Measurements from ENCODE around the gene MINDY4.

Gene MINDY4

GRCh38 chr7:30736291-30736690 lies 34.9 kb upstream of the MINDY4 start:
- no peak overlapping the region for H2AFZ ChIP-seq (ENCODE audit: low read depth)
- H3K4me1 ChIP-seq (ENCODE audit: low read depth, poor library complexity, severe bottlenecking): no peaks in the 10 kb centered on the region
- H3K4me3 ChIP-seq (IDR thresholded peaks at IDR 0.05; ENCODE audit: insufficient read depth, low read depth, low read length): no peak overlapping the region
- TF ChIP-seq, protein P1, sequence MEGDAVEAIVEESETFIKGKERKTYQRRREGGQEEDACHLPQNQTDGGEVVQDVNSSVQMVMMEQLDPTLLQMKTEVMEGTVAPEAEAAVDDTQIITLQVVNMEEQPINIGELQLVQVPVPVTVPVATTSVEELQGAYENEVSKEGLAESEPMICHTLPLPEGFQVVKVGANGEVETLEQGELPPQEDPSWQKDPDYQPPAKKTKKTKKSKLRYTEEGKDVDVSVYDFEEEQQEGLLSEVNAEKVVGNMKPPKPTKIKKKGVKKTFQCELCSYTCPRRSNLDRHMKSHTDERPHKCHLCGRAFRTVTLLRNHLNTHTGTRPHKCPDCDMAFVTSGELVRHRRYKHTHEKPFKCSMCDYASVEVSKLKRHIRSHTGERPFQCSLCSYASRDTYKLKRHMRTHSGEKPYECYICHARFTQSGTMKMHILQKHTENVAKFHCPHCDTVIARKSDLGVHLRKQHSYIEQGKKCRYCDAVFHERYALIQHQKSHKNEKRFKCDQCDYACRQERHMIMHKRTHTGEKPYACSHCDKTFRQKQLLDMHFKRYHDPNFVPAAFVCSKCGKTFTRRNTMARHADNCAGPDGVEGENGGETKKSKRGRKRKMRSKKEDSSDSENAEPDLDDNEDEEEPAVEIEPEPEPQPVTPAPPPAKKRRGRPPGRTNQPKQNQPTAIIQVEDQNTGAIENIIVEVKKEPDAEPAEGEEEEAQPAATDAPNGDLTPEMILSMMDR (conservative IDR thresholded peaks at IDR 0.05; ENCODE audit: low read depth, low read length): no peak
- H3K9ac ChIP-seq: no peak overlapping the region
- no peaks in the 10 kb centered on the region for H3K36me3 ChIP-seq (ENCODE audit: insufficient read depth)
- H3K4me2 ChIP-seq: no peak overlapping the region
- H4K20me1 ChIP-seq (ENCODE audit: insufficient read depth): no peaks in the 10 kb centered on the region
- no peaks in the 10 kb centered on the region for H3K27me3 ChIP-seq (ENCODE audit: insufficient read depth, low read depth)
- no peaks in the 10 kb centered on the region for H3K79me2 ChIP-seq (ENCODE audit: insufficient read depth, low read depth)
- no peak overlapping the region for H3K27ac ChIP-seq

DNA sequence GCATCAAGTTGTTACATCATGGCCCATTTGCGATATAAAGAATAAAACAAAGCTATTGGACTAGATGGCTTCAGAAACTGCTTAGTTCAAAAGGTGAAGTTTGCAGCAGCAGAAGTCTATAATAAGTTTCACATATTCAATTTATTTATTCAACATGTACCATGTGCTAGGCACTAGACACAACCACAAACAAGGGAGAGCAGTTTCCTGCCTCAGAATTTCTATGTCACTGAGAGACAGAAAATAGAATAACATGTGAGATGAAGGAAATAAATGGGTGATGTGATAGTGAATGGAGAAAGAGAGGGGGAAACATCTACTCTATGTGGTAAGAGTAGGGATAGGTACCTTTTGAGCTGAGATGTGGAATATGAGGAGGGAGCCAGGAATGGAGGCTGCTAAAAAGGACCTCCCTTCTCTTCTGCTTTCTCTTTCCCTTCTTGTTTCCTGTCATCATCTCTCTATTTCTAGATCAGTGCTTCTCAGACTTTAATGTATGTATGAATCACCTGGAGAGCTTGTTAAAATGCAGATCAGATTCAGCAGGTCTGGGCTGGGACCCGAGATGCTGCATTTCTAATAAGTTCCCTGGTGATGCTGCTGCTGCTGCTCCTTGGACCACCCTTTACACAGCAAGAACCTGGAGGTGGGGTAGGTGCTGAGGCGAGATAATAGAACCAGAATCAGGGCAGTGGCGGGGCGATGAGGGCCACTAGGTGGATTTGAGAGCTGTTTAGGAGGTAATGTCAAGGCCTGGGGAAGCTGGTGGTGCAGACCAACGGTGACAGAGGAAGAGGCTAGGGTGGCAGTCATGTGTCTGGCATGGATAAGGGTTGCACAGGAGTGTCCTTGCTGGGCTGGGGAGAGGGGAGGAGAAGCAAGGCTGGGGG lies 32.9 kb upstream of the MINDY4 start:
- H3K79me2 ChIP-seq (ENCODE audit: insufficient read depth, low read depth): no peaks in the 10 kb centered on the region
- H3K27ac ChIP-seq: no peak overlapping the region
- no peak overlapping the region for H3K4me3 ChIP-seq (IDR thresholded peaks at IDR 0.05; ENCODE audit: insufficient read depth, low read depth, low read length)
- H3K36me3 ChIP-seq (ENCODE audit: insufficient read depth): no peaks in the 10 kb centered on the region
- TF ChIP-seq, protein P1 (conservative IDR thresholded peaks at IDR 0.05; ENCODE audit: low read depth, low read length): no peak
- no peaks in the 10 kb centered on the region for H4K20me1 ChIP-seq (ENCODE audit: insufficient read depth)
- no peaks in the 10 kb centered on the region for H3K4me1 ChIP-seq (ENCODE audit: low read depth, poor library complexity, severe bottlenecking)
- no peaks in the 10 kb centered on the region for H3K27me3 ChIP-seq (ENCODE audit: insufficient read depth, low read depth)
- H3K4me2 ChIP-seq: no peak overlapping the region
- no peak overlapping the region for H3K9ac ChIP-seq
- H2AFZ ChIP-seq (ENCODE audit: low read depth): no peak overlapping the region

DNA sequence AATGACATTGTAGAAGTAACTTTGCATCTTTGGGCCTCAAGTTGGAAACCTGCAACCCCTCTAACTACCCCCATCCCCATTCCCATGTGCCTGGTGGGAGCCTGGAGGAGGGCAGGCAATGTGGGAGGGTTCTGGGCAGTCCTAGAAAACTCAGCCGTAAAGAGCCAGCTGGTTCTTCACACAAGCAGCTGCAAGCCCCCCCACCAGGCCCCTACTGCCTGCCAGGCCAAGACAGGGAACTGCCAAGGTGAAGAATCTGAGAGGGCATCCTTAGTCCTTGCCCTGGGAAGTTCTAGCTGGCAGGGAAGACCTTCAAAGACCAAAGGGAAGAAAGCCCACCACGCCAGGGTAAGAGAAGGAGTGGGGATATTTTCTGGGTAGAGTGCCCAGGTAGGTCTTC lies 31.5 kb upstream of the MINDY4 start:
- TF ChIP-seq, protein P1 (conservative IDR thresholded peaks at IDR 0.05; ENCODE audit: low read depth, low read length): no peak
- H4K20me1 ChIP-seq (ENCODE audit: insufficient read depth): no peaks in the 10 kb centered on the region
- no peaks in the 10 kb centered on the region for H3K4me1 ChIP-seq (ENCODE audit: low read depth, poor library complexity, severe bottlenecking)
- H3K9ac ChIP-seq: no peak overlapping the region
- H3K79me2 ChIP-seq (ENCODE audit: insufficient read depth, low read depth): no peaks in the 10 kb centered on the region
- H2AFZ ChIP-seq (ENCODE audit: low read depth): no peak overlapping the region
- no peak overlapping the region for H3K27ac ChIP-seq
- no peak overlapping the region for H3K4me3 ChIP-seq (IDR thresholded peaks at IDR 0.05; ENCODE audit: insufficient read depth, low read depth, low read length)
- H3K36me3 ChIP-seq (ENCODE audit: insufficient read depth): no peaks in the 10 kb centered on the region
- H3K4me2 ChIP-seq: no peak overlapping the region
- no peaks in the 10 kb centered on the region for H3K27me3 ChIP-seq (ENCODE audit: insufficient read depth, low read depth)

DNA sequence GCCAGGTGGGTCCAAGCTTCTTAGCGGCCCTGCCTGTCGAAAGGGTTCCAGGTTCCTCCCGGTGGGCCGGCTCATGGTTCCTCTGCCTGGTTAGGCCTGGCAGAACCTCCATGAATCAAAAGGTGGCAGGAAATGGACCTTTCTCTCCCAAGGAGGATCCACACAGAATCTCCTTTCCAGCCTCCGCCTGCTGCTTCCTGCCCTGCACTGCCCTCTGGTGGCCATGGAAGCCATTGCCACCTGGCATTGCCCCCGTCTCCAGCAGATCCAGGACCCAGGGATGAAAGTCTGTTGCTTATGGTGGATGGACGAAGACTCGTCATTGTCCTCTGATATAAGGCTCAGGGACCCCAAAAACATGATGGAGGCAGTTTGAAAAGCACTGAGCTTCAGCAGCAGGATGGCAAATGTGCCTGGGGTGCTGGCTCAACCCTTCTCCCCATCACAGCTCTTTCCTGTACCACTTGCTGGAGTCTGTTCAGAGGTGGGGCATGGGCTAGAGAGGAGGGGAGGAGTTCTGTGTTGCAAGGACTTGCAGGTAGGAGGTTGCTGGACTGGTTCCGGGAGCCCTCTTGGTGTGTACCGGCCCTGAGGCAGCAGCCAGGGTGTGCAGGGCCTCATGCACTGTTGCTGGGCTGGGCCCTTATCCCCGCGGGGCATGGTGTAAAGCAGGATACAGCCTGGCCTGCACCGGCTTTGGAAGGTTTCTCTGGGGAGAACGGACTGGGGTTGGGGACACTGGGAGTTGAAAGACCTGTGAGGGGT lies 30.6 kb upstream of the MINDY4 start:
- TF ChIP-seq, protein P1 (conservative IDR thresholded peaks at IDR 0.05; ENCODE audit: low read depth, low read length): peak; percentile 98
- Histone ChIP-seq H3K4me3 (IDR thresholded peaks at IDR 0.05; ENCODE audit: insufficient read depth, low read depth, low read length) (no peak overlapping the region), H3K79me2 (ENCODE audit: insufficient read depth, low read depth) (no peaks in the 10 kb centered on the region)

More for the DNA sequence above, 30.6 kb upstream of the MINDY4 start:
- Histone ChIP-seq H3K27me3 (ENCODE audit: insufficient read depth, low read depth) (no peaks in the 10 kb centered on the region), H2AFZ (ENCODE audit: low read depth) (peak overlapping the region; percentile 35; the same call in 1 of the 2 replicates), H3K27ac (no peak overlapping the region), H3K4me1 (ENCODE audit: low read depth, poor library complexity, severe bottlenecking) (no peaks in the 10 kb centered on the region), H3K9ac (no peak overlapping the region), H4K20me1 (ENCODE audit: insufficient read depth) (no peaks in the 10 kb centered on the region), H3K4me2 (no peak overlapping the region), H3K36me3 (ENCODE audit: insufficient read depth) (no peaks in the 10 kb centered on the region)

Measured in KMS-11 (cell line).